ENCODE measurements around the gene TNS4.

GRCh38 chr17:40535438-40535837 is 34.0 kb upstream of the TNS4 start:
- TF ChIP-seq CTCF (IDR thresholded peaks at IDR 0.05; ENCODE audit: insufficient read depth, low read depth, low read length), result no peak
- no peak for TF ChIP-seq EZH2 (IDR thresholded peaks at IDR 0.05; ENCODE audit: insufficient read depth, low read length)

All from astrocyte (in vitro differentiated cells and primary cell).